ENCODE measurements around the gene DOK1. TPM values are rescaled to one million over a fixed set of nuclear protein-coding genes. Genes with fewer than 3 reads are reported as not detected.

DOK1 gene
- total and polyA plus RNA-seq, 10 donors = 19.9 to 59.1 (median 39.7) TPM

- Histone ChIP-seq H3K27me3 (replicated peaks in 1 of 7) (peaks cover 0 to under 1% (median 0%) of the 10 kb centered on the region in 7 donors), H3K4me3 (no peak within 1 kb of the TSS), H3K4me1 (peaks cover 12 to 41% (median 25%) of the 10 kb centered on the region in 6 donors), H3K9me3 (no peaks in the 10 kb centered on the region), H3K27ac (no peak within 1 kb of the TSS), H3K36me3 (peaks cover 0 to 42% (median 30%) of the 10 kb centered on the region in 6 donors)
- whole genome bisulfite sequencing, 5 donors = 73 to 83% (median 77%) methylated on average over 11 of the region's 11 CpGs
- TF ChIP-seq POLR2AphosphoS5 (IDR thresholded peaks at IDR 0.05) (no peak), POLR2A (IDR thresholded peaks at IDR 0.05) (no peak)
- TF ChIP-seq, protein P1, sequence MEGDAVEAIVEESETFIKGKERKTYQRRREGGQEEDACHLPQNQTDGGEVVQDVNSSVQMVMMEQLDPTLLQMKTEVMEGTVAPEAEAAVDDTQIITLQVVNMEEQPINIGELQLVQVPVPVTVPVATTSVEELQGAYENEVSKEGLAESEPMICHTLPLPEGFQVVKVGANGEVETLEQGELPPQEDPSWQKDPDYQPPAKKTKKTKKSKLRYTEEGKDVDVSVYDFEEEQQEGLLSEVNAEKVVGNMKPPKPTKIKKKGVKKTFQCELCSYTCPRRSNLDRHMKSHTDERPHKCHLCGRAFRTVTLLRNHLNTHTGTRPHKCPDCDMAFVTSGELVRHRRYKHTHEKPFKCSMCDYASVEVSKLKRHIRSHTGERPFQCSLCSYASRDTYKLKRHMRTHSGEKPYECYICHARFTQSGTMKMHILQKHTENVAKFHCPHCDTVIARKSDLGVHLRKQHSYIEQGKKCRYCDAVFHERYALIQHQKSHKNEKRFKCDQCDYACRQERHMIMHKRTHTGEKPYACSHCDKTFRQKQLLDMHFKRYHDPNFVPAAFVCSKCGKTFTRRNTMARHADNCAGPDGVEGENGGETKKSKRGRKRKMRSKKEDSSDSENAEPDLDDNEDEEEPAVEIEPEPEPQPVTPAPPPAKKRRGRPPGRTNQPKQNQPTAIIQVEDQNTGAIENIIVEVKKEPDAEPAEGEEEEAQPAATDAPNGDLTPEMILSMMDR (IDR thresholded peaks at IDR 0.05 in 8 of 11, conservative IDR thresholded peaks at IDR 0.05 in 3 of 11) = no peak
- intact Hi-C loops (cut with DNase I; ENCODE audit: low total_unique reads) = no loop called here
- DNase-seq = peak; percentile 55
Measured at GRCh38 chr2:74525717-74526648, 28.5 kb upstream of the DOK1 start, which contains the start of gene DQX1. TSS of gene DQX1 (minus strand) at chr2:74526231. CDS start at chr2:74525729, 502 bp downstream.

DNA sequence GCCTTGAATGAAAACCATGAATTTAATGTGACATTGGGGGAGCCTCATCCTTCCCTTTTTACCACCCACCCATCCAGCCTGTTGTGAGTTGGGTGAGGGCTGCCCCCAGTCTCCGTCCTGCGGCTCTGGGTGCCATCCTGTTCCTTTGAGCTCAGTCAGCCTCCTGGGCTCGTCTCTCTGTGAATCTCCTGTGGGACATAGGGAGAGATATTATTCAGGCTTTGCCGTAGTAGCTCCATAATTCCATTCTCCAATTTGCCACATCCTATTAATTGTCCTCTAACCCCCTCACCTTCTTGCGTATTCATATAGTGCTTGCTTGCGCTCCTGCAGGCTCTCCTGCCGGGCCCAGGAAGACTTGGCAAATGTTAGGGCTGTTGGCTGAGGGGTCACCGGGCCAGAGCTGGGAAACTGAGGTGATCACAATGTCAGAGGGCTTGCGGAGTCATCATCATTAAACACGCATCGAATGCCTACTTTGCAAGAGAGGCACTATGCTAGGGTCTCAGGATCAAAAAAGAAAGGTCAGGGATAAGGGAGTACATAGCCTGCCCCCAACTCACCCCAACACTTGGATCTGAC lies 27.8 kb upstream of the DOK1 start:
- H3K4me1 ChIP-seq = peaks cover 19 to 48% (median 32%) of the 10 kb centered on the region in 6 donors
- TF ChIP-seq POLR2AphosphoS5 (IDR thresholded peaks at IDR 0.05) = no peak
- no peak for TF ChIP-seq POLR2A (IDR thresholded peaks at IDR 0.05)
- TF ChIP-seq, protein P1 (IDR thresholded peaks at IDR 0.05 in 8 of 11, conservative IDR thresholded peaks at IDR 0.05 in 3 of 11) = no peak
- intact Hi-C loops (cut with DNase I; ENCODE audit: low total_unique reads) = no loop called here
- DNase-seq = no peak
- H3K36me3 ChIP-seq = peaks cover 0 to 47% (median 30%) of the 10 kb centered on the region in 6 donors
- H3K4me3 ChIP-seq = no peak overlapping the region
- 94 to 99% (median 97%) methylated on average over 11 of the region's 11 CpGs for WGBS, 5 donors
- no peaks in the 10 kb centered on the region for H3K27me3 ChIP-seq (replicated peaks in 1 of 7)
- no peak overlapping the region for H3K27ac ChIP-seq
- H3K9me3 ChIP-seq = no peaks in the 10 kb centered on the region

GRCh38 chr2:74527741-74528140 lies 26.8 kb upstream of the DOK1 start:
- no peak for DNase-seq
- peaks cover 0 to 57% (median 35%) of the 10 kb centered on the region in 6 donors for H3K36me3 ChIP-seq
- peak overlapping the region in 1 of 8 donors; percentile 86 for H3K4me3 ChIP-seq
- 91 to 98% (median 95%) methylated on average over 9 of the region's 9 CpGs for WGBS, 5 donors
- peaks cover 20 to 58% (median 38%) of the 10 kb centered on the region in 6 donors for H3K4me1 ChIP-seq
- no peaks in the 10 kb centered on the region for H3K9me3 ChIP-seq
- no peak overlapping the region for H3K27ac ChIP-seq
- intact Hi-C loops (cut with DNase I; ENCODE audit: low total_unique reads) = no loop called here
- TF ChIP-seq POLR2AphosphoS5 (IDR thresholded peaks at IDR 0.05) = no peak
- TF ChIP-seq, protein P1 (IDR thresholded peaks at IDR 0.05 in 8 of 11, conservative IDR thresholded peaks at IDR 0.05 in 3 of 11) = no peak
- no peak for TF ChIP-seq POLR2A (IDR thresholded peaks at IDR 0.05)
- no peaks in the 10 kb centered on the region for H3K27me3 ChIP-seq (replicated peaks in 1 of 7)
